HEK293 (cell line): ENCODE results near the gene SLC29A3.

Experiments
- CTCF ChIA-PET: fragments of 350-600 bp; formaldehyde crosslinking; extraction: SDS; loops from one replicate; lab custom pipeline; 2021; ENCODE audit warnings: antibody characterized with exemption; lab: Yijun Ruan, JAX
- POLR2A ChIA-PET: fragments of 300-600 bp; formaldehyde crosslinking; extraction: SDS; loops from one replicate; lab custom pipeline; 2020; ENCODE audit warnings: antibody characterized with exemption, inconsistent platforms; lab: Yijun Ruan, JAX
- H3K27ac ChIP-seq: fragments of 200-500 bp; sonication (Bioruptor generic); 2 replicates; pipeline ENCODE4 v1.5.1; 2014; ENCODE audit warnings: low read depth, low read length, control low read depth, inconsistent platforms; ENCODE audit errors: extremely low read depth
- H3K36me3 ChIP-seq, 2 experiments: fragments of 200-500 bp in 1 of 2; sonication (Bioruptor generic) in 1 of 2; 1 replicate in 1 of 2; 2 replicates in 1 of 2; pipeline ENCODE4 v1.5.1; 2014 to 2017; ENCODE audit warnings: inconsistent platforms in 2 of 2, low read length in 2 of 2; ENCODE audit not compliant: control insufficient read depth in 2 of 2, insufficient read depth in 1 of 2
- H3K4me1 ChIP-seq: fragments of 200-500 bp; sonication (Bioruptor generic); 2 replicates; pipeline ENCODE4 v1.5.1; 2014; ENCODE audit warnings: mild to moderate bottlenecking, low read length, inconsistent platforms; ENCODE audit not compliant: control insufficient read depth, insufficient read depth
- H3K4me3 ChIP-seq: 2 replicates; pipeline ENCODE4 v1.5.1; 2011; ENCODE audit warnings: low read depth, mild to moderate bottlenecking, control low read depth, low read length, moderate library complexity
- H3K9me3 ChIP-seq: fragments of 200-500 bp; sonication (Bioruptor generic); 2 replicates; pipeline ENCODE4 v1.5.1; 2014; ENCODE audit warnings: low read depth, low read length, inconsistent platforms; ENCODE audit not compliant: control insufficient read depth, insufficient read depth
- PBX3 ChIP-seq: sonication (generic); formaldehyde crosslinking; IDR thresholded peaks from 2 replicates; pipeline ENCODE4 v1.8.1; 2022; ENCODE audit warnings: mild to moderate bottlenecking, moderate library complexity, missing genetic modification reagents
- PRDM1 ChIP-seq: fragments of 450-650 bp; formaldehyde crosslinking; IDR thresholded peaks from 2 replicates; pipeline ENCODE4; 2016; ENCODE audit warnings: missing biosample characterization, missing genetic modification characterization
- SCRT1 ChIP-seq: fragments of 450-650 bp; formaldehyde crosslinking; IDR thresholded peaks from 2 replicates; pipeline ENCODE4 v1.5.1; 2016; ENCODE audit warnings: missing biosample characterization, missing genetic modification characterization, borderline replicate concordance
- TRIM28 ChIP-seq: IDR thresholded peaks from 2 replicates; pipeline ENCODE4 v1.6.1; 2011; ENCODE audit warnings: low read length, control low read depth, borderline replicate concordance
- YY1 ChIP-seq: fragments of 450-650 bp; formaldehyde crosslinking; IDR thresholded peaks from 2 replicates; pipeline ENCODE4 v1.5.1; 2018; ENCODE audit warnings: missing biosample characterization, missing genetic modification characterization
- ZBTB1 ChIP-seq: fragments of 450-650 bp; formaldehyde crosslinking; IDR thresholded peaks from 2 replicates; pipeline ENCODE4 v1.5.1; 2016; ENCODE audit warnings: missing biosample characterization, missing genetic modification characterization
- ZBTB44 ChIP-seq: fragments of 450-650 bp; IDR thresholded peaks from 2 replicates; pipeline ENCODE4 v1.5.1; 2018; ENCODE audit warnings: missing biosample characterization, mild to moderate bottlenecking, missing genetic modification characterization
- ZEB2 ChIP-seq: fragments of 450-650 bp; formaldehyde crosslinking; IDR thresholded peaks from 2 replicates; pipeline ENCODE4 v1.5.1; 2016; ENCODE audit warnings: missing biosample characterization, missing genetic modification characterization
- ZFP69B ChIP-seq: fragments of 450-650 bp; formaldehyde crosslinking; IDR thresholded peaks from 2 replicates; pipeline ENCODE4 v1.5.1; 2016; ENCODE audit warnings: missing biosample characterization, missing genetic modification characterization
- ZIC2 ChIP-seq: fragments of 450-650 bp; formaldehyde crosslinking; IDR thresholded peaks from 2 replicates; pipeline ENCODE4 v1.5.1; 2016; ENCODE audit warnings: missing biosample characterization, missing genetic modification characterization
- ZNF140 ChIP-seq: fragments of 450-650 bp; formaldehyde crosslinking; IDR thresholded peaks from 2 replicates; pipeline ENCODE4 v1.5.1; 2016; ENCODE audit warnings: missing biosample characterization, missing genetic modification characterization
- ZNF169 ChIP-seq: fragments of 450-650 bp; formaldehyde crosslinking; IDR thresholded peaks from 2 replicates; pipeline ENCODE4 v1.5.1; 2016; ENCODE audit warnings: missing biosample characterization, missing genetic modification characterization
- ZNF174 ChIP-seq: fragments of 450-650 bp; formaldehyde crosslinking; IDR thresholded peaks from 2 replicates; pipeline ENCODE4 v1.5.0; 2017; ENCODE audit warnings: missing biosample characterization, mild to moderate bottlenecking, missing genetic modification characterization
- ZNF184 ChIP-seq: fragments of 450-650 bp; IDR thresholded peaks from 2 replicates; pipeline ENCODE4 v1.5.1; 2018; ENCODE audit warnings: missing biosample characterization, mild to moderate bottlenecking, missing genetic modification characterization
- ZNF302 ChIP-seq: fragments of 450-650 bp; formaldehyde crosslinking; IDR thresholded peaks from 2 replicates; pipeline ENCODE4 v1.5.1; 2016; ENCODE audit warnings: missing biosample characterization, missing genetic modification characterization, low read depth
- ZNF362 ChIP-seq: fragments of 450-650 bp; formaldehyde crosslinking; IDR thresholded peaks from 2 replicates; pipeline ENCODE4 v1.5.1; 2016; ENCODE audit warnings: missing biosample characterization, missing genetic modification characterization
- ZNF423 ChIP-seq: fragments of 450-650 bp; formaldehyde crosslinking; IDR thresholded peaks from 2 replicates; pipeline ENCODE4 v1.5.1; 2016; ENCODE audit warnings: missing biosample characterization, missing genetic modification characterization
- ZNF549 ChIP-seq: fragments of 450-650 bp; IDR thresholded peaks from 2 replicates; pipeline ENCODE4 v1.5.1; 2018; ENCODE audit warnings: missing biosample characterization, missing genetic modification characterization, mild to moderate bottlenecking, inconsistent platforms, moderate library complexity
- ZNF596 ChIP-seq: fragments of 450-650 bp; IDR thresholded peaks from 2 replicates; pipeline ENCODE4 v1.5.0; 2018; ENCODE audit warnings: missing biosample characterization, mild to moderate bottlenecking, missing genetic modification characterization, moderate library complexity
- ZNF76 ChIP-seq: fragments of 450-650 bp; formaldehyde crosslinking; IDR thresholded peaks from 2 replicates; pipeline ENCODE4; 2016; ENCODE audit warnings: low read depth, missing biosample characterization, missing genetic modification characterization, borderline replicate concordance

The SLC29A3 gene

GRCh38 chr10:71351628-71352319 is 32.7 kb downstream of the SLC29A3 start:
- no peaks in the 10 kb centered on the region for H3K4me1 ChIP-seq
- TF ChIP-seq ZNF184: no peak
- no peak for TF ChIP-seq ZIC2 (tag by site-specific recombination)
- no peak for TF ChIP-seq ZNF140 (tag by site-specific recombination)
- TF ChIP-seq ZBTB1: no peak
- TF ChIP-seq ZFP69B: no peak
- TF ChIP-seq ZNF549 (tag by site-specific recombination): no peak
- TF ChIP-seq TRIM28: no peak
- TF ChIP-seq PRDM1: no peak
- TF ChIP-seq ZNF169 (tag by site-specific recombination): no peak
- TF ChIP-seq ZEB2 (tag by site-specific recombination): no peak
- TF ChIP-seq, all 188 proteins: peak for 0
- POLR2A ChIA-PET: no interaction called here
- Histone ChIP-seq H3K9me3 (no peaks in the 10 kb centered on the region), H3K36me3 (peaks cover 0 to 4% of the 10 kb centered on the region in 2 experiments; a peak in 1 of 3 replicates), H3K27ac (no peak overlapping the region), H3K4me3 (no peak overlapping the region)
- CTCF ChIA-PET: interaction anchor here (0.6 kb wide), 2 partner anchors 32 to 80 kb away, joined by 3 read pairs; no protein-coding TSS in a partner anchor

GRCh38 chr10:71353639-71354038 is 34.6 kb downstream of the SLC29A3 start:
- CTCF ChIA-PET: interaction anchor here (0.6 to 0.7 kb wide), 2 partner anchors 9 to 77 kb away, joined by 3 to 5 read pairs; no protein-coding TSS in a partner anchor

More at GRCh38 chr10:71353639-71354038, 34.6 kb downstream of the SLC29A3 start:
- POLR2A ChIA-PET: no interaction called here
- Histone ChIP-seq H3K36me3 (peaks cover 0 to 4% of the 10 kb centered on the region in 2 experiments; a peak in 1 of 3 replicates), H3K4me3 (no peak overlapping the region), H3K27ac (no peak overlapping the region), H3K9me3 (no peaks in the 10 kb centered on the region), H3K4me1 (no peaks in the 10 kb centered on the region)
- TF ChIP-seq YY1 (tag by site-specific recombination) (no peak), ZNF596 (tag by site-specific recombination) (no peak), ZNF423 (tag by site-specific recombination) (no peak), ZNF174 (no peak), ZNF549 (tag by site-specific recombination) (no peak), PBX3 (CRISPR knock-in tag) (no peak), ZBTB44 (no peak), ZNF362 (tag by site-specific recombination) (no peak), ZNF302 (tag by site-specific recombination) (no peak), SCRT1 (tag by site-specific recombination) (no peak), ZNF76 (tag by site-specific recombination) (no peak)
